GM19455 (cell line): Measurements from ENCODE around the gene POLG2.
"Not testable (repeated sequence)": the region's sequence is repeated elsewhere in the genome, so short reads cannot be mapped to it uniquely, and the experiment has no call there.

Source experiments
- ATAC-seq: cut with Tn5 transposase; IDR thresholded peaks from one replicate; pipeline ENCODE4 v1.9.1; 2021; ENCODE audit not compliant: unreplicated experiment

Gene POLG2

DNA sequence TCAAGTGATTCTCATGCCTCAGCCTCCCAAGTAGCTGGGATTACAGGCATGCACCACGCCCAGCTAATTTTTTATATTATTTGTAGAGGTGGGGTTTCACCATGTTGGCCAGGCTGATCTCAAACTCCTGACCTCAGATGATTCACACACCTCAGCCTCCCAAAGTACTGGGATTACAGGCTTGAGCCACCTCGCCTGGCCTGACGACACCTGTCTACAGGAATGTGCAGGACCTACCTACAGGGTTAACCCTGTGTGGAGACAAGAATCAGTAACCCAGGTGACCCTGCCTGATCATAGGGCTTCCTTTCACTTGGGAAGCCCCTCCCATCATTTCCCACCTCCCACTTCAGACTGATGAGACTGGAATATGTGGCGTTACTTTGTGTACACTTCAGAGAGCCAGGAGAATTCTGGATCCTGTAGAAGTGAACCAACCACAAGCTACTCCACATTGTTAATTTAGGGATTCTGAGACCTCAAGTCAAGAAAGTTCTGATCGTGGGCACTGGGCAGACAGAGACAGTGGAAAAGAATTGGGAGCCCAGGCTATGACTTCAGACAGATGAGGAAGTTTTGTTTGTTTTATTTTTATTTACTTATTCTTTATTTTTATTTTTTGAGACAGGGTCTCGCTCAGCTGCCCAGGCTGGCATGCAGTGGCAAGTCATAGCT, 53.6 kb downstream of the POLG2 start:
- no peak for ATAC-seq

DNA sequence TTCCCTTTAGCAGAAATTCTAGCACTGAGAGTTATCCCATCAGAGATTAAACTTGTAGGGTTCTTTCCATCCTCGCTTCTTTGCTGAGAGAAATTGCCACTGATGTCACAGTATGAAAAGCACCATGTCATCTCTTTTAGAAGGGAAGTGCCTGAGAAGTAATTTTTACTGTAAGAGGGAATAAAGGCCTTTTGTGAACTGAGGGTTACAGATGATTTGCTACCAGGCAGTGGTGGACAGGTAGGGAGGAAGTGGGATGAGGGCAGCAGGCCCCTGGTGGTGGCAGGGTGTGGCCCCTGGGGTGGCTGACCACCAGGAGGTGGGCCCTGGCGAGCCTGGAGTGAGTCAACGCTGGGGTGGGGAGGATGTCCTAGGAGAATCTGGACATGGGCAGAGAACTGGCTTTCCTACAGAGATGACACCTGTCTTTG, 54.3 kb downstream of the POLG2 start:
- no peak for ATAC-seq

DNA sequence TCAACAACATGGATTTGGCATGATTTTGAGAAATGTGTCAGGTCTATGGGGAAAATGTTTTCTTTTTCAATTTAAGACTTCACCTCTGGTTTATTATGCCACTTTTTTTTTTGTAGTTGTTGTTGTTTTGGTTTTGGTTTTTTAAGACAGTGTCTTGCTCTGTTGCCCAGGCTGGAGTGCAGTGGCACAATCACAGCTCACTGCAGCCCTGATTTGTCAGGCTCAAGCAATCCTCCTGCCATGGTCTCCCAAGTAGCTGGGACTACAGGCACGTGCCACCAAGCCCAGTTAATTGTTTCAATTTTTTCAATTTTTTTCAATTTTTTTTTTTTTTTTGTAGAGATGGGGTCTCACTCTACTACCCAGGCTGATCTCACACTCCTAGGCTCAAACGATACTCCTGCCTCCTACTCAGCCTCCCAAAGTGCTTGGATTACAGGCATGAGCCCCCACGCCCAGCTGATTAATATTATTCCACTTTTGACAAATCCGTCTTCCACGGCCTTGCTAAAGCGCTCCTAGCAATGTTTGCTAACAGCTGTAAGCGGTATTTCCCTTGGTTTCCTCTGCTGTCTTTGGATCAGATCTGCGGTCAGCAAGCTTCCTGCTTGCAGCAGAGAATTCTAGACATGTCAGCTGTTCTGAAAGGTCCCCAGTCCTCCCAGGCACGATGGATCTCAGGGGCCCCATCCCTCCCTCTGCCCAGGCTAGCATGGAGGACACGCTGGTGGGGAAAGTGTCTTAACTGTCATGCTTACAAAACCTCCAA, 54.9 kb downstream of the POLG2 start:
- ATAC-seq = no peak

DNA sequence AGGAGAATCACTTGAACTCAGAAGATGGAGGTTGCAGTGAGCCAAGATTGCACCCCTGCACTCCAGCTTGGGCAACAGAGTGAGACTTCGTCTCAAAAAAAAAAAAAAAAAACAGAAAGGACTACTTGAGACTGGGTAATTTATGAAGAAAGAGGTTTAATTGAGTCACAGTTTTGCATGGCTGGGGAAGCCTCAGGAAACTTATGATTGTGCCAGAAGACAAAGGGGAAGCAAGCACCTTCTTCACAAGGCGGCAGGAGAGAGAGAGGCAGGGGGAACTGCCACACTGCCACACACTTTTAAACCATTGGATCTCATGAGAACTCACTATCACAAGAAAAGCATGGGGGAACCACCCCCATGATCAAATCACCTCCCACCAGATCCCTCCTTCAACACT, 56.9 kb downstream of the POLG2 start:
- ATAC-seq = no peak

DNA sequence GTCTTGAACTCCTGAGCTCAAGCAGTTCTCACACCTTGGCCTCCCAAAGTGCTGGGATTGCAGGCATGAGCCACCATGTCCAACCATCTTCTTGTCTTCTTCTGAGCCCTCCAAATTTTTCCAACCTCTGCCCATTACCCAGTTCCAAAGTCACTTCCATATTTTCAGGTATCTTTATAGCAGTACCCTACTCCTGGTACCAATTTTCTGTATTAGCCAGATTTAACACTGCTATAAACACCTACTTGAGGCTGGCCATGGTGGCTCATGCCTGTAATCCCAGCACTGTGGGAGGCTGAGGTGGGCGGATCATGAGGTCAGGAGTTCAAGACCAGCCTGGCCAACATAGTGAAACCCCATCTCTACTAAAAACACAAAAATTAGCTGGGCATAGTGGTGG, 57.3 kb downstream of the POLG2 start:
- ATAC-seq = not testable (repeated sequence)

DNA sequence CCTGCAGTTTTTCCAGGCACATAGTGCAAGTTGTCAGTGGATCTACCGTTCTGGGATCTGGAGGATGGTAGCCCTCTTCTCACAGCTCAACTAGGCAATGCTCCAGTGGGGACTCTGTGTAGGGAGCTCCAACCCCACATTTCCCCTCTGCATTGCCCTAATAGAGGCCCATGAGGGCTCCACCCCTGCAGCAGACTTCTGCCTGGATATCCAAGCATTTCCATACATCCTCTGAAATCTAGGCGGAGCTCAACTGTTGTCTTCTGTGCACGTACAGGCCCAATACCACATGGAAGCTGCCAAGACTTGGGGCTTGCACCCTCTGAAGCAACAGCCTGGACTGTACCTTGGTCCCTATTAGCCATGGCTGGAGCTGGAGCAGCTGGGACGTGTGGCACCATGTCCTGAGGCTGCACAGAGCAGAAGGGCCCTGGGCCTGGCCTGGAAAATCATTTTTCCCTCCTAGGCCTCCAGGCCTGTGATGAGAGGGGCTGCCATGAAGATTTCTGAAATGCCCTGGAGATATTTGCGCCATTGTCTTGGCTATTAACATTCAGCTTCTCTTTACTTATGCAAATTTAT, 58.8 kb downstream of the POLG2 start:
- no peak for ATAC-seq

DNA sequence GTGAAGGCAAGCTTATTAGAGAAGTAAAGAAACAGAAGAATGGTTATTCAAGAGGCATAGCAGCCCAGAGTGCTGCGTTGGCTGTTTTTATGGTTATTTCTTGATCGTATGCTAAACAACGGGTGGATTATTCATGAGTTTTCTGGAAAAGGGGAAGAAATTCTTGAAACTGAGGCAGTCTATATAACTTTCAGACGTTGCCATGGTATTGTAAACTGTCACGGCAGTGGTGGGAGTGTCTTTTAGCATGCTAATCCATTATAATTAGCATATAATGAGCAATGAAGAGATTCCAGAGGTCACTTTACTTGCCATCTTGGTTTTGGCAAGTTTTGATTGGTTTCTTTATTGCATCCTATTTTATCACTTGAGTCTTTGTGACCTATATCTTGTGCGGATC, 65.3 kb downstream of the POLG2 start:
- no peak for ATAC-seq

DNA sequence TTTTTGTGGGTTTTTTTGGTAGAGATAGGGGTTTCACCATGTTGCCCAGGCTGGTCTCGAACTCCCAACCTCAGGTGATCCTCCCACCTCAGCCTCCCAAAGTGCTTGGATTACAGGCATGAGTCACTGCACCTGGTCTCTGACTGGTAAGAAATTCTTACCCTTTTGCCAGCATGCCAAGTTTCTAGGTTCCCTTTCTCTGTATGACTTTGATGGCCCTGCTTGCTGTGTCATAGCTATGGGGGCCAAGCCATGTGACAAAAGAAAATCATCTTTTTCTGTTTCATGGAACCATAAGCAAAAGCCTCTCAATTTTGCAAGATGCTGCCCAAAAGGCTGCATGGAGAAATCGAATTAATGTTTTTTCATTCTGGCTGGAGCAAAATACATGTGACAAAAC, 66.8 kb downstream of the POLG2 start:
- ATAC-seq = not testable (repeated sequence)

DNA sequence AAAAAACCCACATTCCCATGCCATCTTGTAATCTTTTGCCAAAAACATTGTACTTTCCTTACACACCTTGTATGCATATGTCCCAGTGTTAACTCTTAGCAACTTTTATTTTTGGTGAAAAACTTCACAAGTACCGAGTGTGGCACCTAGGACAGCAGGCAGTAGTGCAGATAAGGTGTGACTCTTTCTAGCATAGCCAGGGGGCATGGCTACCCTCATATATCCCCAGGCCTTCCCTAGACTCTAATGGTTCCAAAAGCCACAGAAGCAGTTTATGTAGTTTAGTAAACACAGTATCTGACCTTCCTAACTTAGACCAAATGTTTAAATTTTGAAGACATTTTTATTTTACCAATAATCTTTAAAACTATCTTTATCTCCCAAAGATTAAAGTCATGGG, 68.4 kb downstream of the POLG2 start:
- ATAC-seq = no peak
